NCI-H524 (cell line): ENCODE data around the gene CATSPERD.
"Not testable (repeated sequence)": the region's sequence is repeated elsewhere in the genome, so short reads cannot be mapped to it uniquely, and the experiment has no call there.

Experiments
- DNase-seq, 2 experiments: peaks; one replicate each; lab custom pipeline; 2025; lab: John Stamatoyannopoulos, UW

CATSPERD gene

DNA sequence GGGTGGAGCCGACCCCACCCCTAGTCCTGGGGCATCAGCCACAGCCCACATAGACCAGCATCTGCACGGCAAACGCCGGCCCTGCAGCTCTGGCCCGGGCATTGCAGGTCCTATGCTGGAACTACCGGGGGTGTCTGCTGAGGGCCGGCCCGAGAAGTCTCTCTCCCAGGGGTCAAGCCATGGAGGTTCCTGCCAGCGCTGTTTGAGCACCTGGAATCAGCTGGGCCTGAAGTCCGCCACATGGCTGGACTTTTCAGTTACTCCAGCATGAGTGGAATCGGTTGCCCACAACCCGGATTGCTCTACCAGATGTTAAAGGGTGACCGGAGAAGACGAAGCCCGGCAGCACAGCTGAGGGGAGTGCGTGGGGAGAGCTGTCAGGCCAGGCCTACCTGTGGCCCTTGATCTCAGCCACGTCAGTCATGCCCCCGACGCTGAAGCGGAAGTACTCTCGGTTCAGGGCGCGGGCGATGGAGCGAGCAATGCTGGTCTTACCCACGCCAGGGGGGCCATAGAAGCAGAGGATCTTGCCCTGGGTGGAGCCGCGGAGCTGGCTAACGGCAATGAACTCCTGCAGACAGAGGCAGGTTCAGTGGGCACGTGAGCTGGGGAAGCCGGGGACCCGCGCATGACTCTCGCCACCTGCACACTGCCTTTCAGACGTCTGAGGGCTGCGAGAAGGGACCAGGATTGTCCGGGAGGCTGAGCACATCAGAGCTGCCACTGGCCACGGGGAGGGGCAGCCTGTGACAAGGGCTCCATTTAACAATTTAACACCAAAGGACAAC is 21.6 kb upstream of the CATSPERD start:
- no peak for DNase-seq

GRCh38 chr19:5700455-5701092 is 19.9 kb upstream of the CATSPERD start:
- DNase-seq, result no peak

GRCh38 chr19:5702053-5702410 is 18.4 kb upstream of the CATSPERD start:
- DNase-seq, result not testable (repeated sequence)

DNA sequence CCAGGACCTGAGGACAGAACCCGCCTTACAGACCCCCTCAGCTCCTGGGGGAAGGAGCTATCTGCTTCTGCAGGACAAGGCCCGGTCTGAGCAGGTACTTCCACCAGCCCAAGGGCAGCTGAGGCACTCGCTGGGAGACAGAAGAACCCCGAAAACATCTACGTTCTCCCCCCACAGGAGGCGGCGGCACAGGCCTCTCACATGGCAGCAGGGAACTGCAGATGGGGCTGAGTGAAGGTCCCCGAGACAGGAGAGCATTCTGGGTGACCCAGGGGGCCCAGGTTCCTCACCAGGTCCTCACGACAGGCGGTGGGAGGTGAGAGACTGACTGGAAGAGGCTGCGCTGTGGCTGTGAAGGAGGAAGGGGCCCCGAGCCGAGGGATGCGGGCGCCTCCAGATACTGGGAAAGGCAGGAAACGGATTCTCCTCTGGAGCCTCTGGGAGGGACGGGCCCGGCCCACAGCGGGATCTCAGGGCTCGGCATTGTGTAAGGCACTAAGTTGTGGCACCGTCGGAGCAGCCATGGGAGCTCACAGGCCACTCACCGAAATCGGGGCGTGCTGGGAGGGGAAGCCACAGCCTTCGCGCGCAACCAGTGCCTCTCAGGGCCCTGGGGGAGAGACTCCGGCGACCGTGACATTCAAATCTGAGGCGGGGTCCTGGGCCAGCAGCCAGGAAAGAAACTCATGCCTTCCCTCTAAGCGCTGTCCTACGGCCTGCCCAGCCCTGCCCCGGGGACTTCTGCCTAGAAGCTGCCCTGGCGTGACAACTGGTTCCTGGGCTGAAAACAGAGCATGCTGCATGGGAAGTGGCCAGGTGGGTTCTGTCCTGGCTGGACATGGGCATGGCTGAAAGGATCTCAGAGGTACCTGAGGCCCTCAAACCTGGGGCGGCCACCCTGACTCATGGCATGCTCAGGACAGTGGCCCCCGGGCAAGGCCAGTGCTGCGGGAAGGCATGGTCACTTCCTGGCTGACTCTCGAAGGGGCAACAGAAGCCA is 16.3 kb upstream of the CATSPERD start:
- DNase-seq, result no peak

DNA sequence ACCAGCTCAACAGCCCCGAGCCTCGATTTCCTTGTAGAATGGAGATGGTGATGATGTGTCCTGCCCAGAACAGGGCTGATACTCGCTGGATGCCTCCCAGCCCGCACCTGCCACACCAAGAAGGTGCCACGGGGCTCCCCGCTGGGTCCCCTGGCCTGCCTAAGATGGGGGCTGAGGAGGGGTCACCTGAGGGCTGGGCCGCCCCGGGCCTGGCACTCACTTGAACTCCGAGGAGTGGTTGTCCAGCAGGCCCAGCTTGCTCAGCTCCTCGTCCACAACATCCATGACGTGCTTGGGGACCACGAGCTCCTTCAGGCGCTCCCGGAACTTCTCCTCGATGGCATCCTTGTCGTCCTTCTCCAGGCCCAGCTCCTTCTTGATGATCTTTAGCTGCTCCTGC is 14.9 kb upstream of the CATSPERD start:
- no peak for DNase-seq

DNA sequence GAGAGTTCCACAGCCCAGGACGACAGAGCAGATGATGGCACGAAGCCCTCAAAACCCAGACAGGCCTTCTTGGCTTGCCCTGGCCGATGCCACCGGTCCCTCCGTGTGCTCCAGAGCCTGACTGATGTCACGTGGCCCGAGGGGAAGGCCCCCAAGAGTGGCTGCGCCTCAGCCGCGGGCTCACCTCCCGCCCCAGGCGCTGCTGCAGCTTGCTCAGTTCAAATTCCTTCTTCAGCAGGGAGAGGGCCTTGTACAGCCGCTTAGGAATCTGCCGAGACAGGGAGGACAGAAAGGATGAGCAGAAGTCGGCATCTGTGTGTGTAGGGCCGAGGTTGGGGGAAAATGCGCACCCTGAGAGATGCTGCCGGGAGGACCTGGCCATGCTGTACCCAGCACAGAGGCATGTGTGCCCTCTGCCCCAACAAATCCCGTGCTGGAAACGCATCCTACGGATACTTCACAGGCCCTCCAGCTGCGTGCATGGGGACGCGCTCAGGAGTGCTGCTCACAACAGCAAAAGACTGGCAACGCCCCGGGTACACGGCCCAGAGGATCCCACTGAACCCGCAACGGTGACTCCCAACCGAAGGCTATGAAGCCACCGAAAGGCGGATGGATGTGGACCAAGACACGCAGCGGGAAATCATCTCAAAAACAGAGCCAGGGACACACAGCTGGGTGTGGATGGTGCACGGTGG is 13.4 kb upstream of the CATSPERD start:
- no peak for DNase-seq

GRCh38 chr19:5707576-5708575 is 12.6 kb upstream of the CATSPERD start:
- no peak for DNase-seq

GRCh38 chr19:5711025-5711424 is 9.4 kb upstream of the CATSPERD start:
- no peak for DNase-seq

DNA sequence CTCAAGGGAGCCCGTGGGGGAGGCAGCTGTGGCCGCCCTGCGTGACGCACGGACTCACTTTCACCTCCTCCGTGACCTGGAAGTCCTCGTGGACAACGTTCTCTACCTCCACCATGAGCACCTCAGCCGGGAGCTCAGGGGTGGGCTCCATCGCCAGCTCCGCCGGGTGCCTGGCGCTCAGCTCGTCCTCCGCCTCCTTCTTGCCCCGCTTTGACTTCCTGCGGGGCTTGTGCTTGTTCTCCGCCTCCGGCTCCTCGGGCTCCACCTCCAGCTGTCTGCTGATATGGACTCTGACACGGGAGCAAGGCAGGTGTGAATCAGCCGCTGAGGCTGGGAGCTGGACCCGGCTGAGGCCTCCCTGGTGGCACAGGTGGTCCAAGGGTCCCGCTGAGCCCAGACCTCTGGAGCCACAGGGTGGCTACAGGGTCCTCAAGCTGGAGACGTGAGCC is 8.7 kb upstream of the CATSPERD start:
- DNase-seq, result no peak

- DNase-seq, result no peak
Measured at GRCh38 chr19:5713228-5713627, 7.2 kb upstream of the CATSPERD start.

- no peak for DNase-seq
Measured at GRCh38 chr19:5714816-5715215, 5.6 kb upstream of the CATSPERD start.

- no peak for DNase-seq
Measured at GRCh38 chr19:5717215-5717935, 3.1 kb upstream of the CATSPERD start.

DNA sequence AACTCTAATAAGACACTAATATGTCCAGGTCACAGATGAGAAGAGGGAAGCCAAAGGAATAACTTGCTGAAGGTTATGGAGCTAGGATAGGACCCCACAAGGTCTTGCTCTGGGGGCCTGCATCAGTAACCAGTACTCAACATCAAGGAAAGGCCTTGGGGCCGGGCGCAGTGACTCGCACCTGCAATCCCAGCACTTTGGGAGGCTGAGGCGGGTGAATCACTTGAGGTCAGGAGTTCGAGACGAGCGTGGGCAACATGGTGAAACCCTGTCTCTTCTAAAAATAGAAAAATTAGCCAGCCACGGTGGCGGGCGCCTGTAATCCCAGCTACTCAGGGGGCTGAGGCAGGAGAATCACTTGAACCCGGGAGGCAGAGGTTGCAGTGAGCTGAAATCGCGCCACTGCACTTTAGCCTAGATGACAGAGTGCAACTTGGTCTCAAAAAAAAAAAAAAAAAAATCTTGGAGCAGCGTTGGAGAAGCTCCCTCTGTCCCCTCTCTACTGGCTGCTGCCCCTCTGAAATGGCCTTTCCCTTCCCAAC is 2.3 kb upstream of the CATSPERD start:
- DNase-seq, result no peak

GRCh38 chr19:5718579-5719273 is 1.7 kb upstream of the CATSPERD start:
- no peak for DNase-seq

GRCh38 chr19:5719274-5719960 is 1.0 kb upstream of the CATSPERD start:
- peak in 1 of 2 experiments; percentile 27 for DNase-seq

- no peak for DNase-seq
Measured at GRCh38 chr19:5727453-5728050, 7.1 kb downstream of the CATSPERD start.

GRCh38 chr19:5733172-5733571 is 12.7 kb downstream of the CATSPERD start:
- DNase-seq, result not testable (repeated sequence)

GRCh38 chr19:5738423-5738822 is 18.0 kb downstream of the CATSPERD start:
- DNase-seq, result no peak
